IPS-18c (cell line): Measurements from ENCODE around the gene ACOT11.

Experiments used
- H3K4me3 ChIP-seq: 2 replicates; pipeline ENCODE4 v1.7.0; 2013; ENCODE audit warnings: low read depth, mild to moderate bottlenecking, low read length, moderate library complexity; ENCODE audit not compliant: insufficient read depth
- H3K9me3 ChIP-seq: one replicate; pipeline ENCODE4 v1.6.1; 2013; ENCODE audit warnings: mild to moderate bottlenecking, low read length, moderate library complexity; ENCODE audit not compliant: control insufficient read depth, insufficient read depth

ACOT11 gene

DNA sequence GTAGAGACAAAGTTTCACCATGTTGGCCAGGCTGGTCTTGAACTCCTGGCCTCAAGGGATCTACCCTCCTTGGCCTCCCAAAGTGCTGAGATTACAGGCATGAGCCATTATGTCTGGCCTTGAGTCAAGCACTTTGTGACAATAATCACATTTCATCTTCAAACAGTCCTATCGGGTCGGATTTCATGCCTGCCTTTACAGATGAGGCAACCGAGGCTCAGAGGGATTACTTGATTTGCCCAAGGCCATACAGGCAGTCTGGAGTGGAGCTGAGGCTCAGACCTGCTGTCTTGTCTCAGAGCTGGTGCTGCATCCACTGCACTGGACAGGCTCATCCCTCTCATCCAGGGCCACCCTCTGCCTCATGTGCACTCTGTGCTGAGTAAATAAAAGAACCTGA is 48.7 kb downstream of the ACOT11 start:
- H3K9me3 ChIP-seq, result no peaks in the 10 kb centered on the region
- H3K4me3 ChIP-seq, result no peak overlapping the region

DNA sequence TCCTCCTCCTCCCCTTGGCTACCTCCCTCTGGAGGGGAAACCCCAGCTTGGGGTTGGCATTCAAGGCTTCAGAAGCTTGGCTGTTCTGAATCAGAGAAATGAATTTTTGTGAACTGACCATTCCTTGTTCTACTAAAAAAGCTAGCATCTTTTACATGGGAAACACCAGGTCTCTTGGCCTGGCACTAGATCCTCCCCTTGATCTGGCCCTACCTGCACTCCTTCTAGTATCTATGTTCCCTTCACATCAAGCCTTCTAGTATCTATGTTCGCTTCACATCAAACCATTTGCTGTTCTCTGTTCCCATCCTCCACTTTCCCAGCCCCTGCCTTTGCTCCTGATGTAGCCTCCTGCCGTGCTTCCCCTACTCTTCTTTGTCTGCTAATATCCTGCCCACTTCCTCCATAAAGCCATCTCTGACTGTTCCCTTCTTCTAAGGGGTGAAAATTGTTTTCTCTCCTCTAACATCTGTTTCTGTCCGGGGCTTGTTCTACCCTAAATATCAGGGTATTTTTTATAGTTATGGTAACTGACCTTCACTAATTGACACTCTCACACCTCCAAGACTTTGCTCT is 49.5 kb downstream of the ACOT11 start:
- H3K4me3 ChIP-seq, result no peak overlapping the region

DNA sequence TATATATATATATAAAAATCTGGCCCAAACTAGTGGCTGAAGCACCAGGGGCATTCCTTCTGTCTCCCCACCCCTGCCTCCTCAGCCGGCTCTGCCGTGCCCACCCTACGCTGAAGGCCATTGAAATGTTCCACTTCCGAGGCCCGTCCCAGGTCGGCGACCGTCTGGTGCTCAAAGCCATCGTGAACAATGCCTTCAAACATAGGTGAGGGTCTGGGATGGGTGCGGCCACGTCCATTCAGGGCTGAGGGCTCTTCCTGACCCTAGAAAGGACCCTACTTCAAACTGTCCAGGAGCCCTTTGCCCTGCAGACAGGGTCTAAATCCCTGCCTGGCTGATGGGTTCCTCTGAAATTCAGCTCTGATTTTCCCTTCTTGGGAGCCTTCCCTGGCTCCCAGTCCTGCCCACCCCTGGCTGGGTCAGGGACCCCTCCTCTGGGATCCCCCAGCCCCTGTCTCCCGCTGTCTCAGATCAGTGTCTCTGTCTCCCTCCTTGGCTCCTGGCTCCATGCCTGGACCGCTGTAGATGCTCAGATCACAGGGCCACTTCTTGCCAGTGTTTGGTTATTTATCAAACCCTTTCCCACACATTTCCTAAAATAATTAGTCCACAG is 51.3 kb downstream of the ACOT11 start:
- Histone ChIP-seq H3K9me3 (no peaks in the 10 kb centered on the region), H3K4me3 (no peak overlapping the region)

More for the DNA sequence above, 49.5 kb downstream of the ACOT11 start:
- H3K9me3 ChIP-seq, result no peaks in the 10 kb centered on the region

DNA sequence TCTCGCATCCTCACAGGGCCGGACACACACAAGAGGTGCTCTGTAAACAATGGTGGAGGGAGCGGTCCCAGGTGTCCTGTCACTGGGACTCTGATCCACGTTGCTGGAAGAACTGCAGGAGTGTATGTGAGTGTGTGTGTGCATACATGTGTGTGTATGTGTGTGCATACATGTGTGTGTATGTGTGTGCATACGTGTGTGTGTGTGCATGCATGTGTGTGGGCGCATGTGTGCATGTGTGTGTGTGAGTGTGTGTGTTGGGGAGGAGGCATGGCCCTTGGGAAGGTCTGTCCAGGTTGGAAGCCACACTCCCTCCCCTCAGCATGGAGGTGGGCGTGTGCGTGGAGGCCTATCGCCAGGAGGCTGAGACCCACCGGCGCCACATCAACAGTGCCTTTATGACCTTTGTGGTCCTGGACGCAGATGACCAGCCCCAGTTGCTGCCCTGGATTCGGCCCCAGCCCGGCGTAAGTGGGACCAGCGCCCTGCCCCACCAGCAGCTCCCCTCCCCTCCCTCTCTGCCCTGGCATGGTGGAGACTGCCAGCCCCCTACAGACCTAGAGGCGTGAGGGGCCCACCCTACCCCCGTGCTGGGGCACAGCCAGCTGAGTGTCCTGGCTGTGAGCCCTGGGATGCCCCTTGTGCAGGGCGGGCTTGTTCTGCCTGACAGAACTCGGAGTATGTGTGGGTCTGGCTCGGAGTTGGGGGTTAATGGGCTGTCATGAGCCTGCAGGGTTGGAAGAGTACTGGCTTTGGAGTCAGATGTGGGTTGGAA is 53.1 kb downstream of the ACOT11 start:
- Histone ChIP-seq H3K9me3 (no peaks in the 10 kb centered on the region), H3K4me3 (no peak overlapping the region)

DNA sequence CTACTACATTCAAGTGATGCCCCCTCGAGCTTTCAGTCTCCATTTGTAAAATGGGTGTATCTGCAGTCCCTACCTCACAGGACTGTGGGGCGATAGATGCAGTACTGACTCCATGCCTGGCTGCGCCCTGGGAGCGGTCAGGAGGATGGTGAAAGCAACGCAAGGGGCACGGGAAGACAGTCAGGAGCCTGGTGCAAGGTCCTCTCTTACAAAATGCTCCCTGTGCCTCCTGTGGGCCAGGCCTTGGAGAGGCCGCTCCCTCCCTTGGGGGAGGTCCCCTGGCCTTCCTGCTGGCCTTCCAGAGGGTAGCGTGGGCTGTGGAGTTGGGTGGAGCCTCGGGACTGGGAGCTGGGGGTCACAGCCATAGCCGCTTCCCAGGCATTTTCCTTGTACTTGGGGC is 53.7 kb downstream of the ACOT11 start:
- no peaks in the 10 kb centered on the region for H3K9me3 ChIP-seq

DNA sequence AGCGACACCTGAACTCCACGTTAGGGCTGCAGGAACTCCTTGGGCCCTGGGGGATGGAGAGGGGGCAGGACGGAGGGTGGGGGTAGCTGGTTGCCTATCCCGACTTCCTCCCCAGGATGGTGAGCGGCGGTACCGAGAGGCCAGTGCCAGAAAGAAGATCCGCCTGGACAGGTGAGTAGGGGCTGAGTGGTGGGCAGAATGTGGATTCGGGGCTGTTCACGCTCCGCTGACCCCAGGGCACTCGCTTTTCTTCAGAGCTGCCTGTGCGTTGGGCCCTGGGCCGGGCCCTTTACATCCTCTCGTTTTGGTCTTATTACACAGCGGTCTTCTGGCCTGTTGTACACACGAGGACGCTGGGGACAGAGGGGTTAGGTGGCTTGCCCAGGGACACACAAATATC is 54.5 kb downstream of the ACOT11 start:
- Histone ChIP-seq H3K4me3 (no peak overlapping the region), H3K9me3 (no peaks in the 10 kb centered on the region)

More for the DNA sequence above, 53.7 kb downstream of the ACOT11 start:
- no peak overlapping the region for H3K4me3 ChIP-seq

DNA sequence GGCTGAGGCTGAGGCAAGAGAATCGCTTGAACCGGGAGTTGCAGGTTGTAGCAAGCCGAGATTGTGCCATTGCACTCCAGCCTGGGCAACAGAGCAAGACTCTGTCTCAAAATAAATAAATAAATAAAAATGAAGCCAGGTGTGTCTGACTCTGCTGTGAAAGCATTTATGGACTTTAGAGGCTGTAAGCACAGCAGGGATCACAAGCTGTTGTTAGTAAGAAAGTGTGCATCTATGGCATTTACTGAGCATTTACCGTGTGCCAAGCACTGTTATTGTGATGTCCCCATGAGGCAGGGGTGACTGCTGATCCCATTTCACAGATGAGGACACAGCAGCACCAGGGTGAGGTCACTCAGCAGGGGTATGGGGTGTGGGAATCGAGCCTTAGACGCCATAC is 55.2 kb downstream of the ACOT11 start:
- Histone ChIP-seq H3K9me3 (no peaks in the 10 kb centered on the region), H3K4me3 (no peak overlapping the region)

DNA sequence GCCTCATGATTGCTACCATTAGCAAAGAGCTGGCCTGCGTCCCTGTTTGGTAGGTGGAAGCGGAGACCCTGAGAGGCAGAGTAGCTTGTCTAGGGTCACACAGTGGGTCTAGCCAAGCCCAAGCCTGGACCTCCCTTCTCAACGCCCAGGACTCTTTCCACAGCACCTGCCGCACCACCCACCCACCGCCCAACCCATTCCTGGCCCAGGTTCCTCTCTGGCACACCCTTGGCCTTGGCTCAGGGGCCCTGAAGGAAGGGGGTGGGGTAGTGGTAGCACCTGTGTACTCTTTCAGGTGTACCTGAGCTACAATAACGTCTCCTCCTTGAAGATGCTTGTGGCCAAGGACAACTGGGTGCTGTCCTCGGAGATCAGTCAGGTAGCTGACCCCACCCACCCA is 56.0 kb downstream of the ACOT11 start:
- H3K9me3 ChIP-seq, result no peaks in the 10 kb centered on the region
- H3K4me3 ChIP-seq, result no peak overlapping the region

DNA sequence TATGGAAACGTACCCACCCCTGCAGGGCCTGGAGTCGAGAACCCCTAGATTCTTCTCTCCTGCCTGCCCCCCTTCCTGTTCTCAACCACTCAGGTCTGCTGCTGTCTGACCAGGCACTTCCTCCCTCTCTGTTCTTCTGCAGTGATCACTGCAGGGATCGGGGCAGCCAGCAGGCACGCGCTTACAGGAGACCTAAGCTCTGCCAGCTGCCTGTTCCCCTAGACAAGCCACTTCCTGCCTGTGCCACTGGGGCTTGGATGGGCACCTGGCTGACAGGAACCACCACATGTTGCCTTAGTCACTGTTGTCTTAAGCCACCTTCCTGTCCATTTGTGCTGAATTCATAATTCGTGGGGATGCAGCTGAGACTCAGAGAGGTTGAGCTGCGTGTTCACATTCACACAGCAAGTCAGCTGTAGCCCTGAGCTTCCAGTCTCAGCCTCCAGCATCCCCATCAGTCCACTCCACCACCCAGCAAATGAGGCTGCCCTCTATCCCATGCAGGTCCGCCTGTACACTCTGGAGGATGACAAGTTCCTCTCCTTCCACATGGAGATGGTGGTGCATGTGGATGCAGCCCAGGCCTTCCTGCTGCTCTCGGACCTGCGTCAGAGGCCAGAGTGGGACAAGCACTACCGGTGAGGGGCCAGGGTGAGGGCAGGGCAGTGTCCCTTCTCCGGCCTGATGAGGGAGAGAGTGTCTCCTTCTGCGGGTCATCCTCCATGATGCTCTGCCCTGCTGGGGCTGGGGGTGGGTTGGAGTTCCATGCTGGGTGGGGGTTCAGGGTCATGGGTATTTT is 56.7 kb downstream of the ACOT11 start:
- Histone ChIP-seq H3K4me3 (no peak overlapping the region), H3K9me3 (no peaks in the 10 kb centered on the region)

DNA sequence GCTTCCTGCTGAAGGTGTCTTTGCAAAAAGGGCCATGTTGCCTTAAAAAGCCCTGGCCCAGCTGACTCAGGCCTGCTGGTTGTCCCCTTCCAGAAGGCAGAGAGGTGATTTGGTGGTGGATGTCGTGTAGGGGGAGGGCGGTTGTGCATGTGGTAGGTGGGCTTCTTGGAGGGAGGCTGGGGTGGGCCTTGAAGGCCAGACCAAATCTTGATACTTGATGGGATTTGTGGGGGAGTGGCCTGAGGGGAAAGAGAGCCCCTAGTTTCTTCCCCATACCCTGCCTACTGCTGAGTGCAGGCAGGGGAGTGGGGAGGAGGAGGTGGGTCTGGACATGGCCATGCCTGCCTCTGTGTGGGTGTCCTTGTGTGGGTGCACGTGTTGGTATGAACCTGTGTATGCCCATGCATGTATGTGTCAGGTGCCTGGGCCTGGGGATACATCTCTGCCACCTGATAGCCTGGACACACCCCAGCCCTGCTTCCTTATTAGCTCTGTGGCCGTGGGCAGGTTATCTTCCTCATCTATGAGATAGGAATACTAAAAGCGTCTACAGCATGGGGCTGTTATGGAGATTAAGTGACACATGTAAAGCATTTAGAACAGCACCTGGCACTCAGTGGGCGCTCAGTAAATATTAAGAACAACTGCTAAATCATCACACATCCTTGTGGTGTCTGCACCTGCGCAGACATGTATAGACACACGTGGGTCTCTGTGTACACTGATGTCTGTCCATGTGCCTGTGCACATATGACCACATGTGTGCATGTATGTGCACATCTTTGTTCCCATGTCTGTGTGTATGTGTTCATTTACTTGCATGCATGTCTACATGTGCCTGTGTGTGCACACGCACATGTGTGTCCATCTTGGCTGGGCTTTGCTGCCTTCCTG is 58.3 kb downstream of the ACOT11 start:
- Histone ChIP-seq H3K4me3 (no peak overlapping the region), H3K9me3 (no peaks in the 10 kb centered on the region)

DNA sequence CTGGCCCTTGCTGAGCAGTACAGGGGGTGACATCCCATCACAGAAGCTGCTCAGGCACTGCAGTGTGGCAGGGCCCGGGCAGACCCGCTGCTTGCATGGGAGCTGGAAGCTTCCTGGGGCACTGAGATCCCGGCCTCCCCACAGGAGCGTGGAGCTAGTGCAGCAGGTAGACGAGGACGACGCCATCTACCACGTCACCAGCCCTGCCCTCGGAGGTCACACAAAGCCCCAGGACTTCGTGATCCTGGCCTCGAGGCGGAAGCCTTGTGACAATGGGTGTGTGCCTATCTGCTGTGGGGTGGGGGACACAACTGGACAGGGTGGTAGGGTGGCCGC is 58.9 kb downstream of the ACOT11 start:
- H3K4me3 ChIP-seq, result no peak overlapping the region
- H3K9me3 ChIP-seq, result no peaks in the 10 kb centered on the region

DNA sequence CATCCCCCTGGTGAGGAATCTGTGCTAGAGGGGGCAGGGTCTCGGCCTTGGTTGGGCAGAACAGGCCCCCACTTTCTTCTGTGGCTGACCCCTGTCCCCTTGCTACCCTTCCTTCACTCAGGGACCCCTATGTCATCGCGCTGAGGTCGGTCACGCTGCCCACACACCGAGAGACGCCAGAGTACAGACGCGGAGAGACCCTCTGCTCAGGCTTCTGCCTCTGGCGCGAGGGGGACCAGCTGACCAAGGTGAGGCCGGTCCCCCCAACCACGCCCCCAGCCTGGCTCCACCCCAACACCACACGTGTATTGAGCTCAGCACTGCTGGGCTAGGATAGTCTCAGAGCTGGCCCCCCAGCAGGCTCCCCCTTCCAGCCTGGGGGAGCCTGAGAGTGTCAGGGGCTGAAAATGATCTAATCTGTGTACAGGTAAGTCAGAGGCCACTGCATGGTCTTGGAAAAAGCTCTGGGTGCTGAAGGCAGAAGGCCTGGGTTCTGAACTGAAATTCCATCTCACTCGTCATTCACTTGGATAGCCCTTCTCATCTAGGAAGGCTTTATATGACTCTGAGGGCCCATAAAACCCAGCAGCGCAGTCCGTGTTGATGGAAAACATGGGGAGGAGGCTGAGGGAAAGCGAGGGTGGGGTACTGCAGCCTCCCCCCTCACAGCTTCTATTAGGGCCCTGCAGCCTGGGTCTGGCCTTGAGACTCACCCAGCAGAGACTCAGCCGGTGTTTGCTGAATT is 60.0 kb downstream of the ACOT11 start:
- no peaks in the 10 kb centered on the region for H3K9me3 ChIP-seq

DNA sequence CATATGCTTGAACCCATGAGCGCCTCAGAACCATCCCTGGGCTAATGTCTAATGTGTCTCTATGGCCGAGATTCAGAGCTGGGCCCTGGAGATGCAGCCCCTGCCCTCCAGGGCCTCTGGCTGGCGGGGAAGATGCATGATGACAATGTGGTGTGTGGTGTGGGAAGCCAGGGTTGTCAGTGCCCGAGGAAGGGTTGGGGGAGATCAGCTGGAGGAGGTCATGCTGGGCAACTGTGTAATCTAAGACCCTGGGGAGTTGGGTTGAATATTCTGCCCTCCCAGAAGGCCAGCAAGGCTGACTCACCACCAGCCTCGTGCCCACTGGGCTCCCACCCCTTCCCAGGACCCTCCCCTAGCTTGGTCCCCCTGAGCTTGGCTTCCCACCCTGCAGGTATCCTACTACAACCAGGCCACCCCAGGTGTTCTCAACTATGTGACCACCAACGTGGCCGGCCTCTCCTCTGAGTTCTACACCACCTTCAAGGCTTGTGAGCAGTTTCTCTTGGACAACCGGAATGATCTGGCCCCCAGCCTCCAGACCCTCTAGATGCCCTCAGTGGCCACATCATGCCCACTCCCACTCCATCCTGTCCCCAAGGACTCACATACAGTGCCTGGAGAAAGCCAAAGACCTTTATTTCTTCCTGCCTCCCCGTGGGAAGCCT is 60.7 kb downstream of the ACOT11 start:
- Histone ChIP-seq H3K9me3 (no peaks in the 10 kb centered on the region), H3K4me3 (no peak overlapping the region)

More for the DNA sequence above, 60.0 kb downstream of the ACOT11 start:
- no peak overlapping the region for H3K4me3 ChIP-seq

DNA sequence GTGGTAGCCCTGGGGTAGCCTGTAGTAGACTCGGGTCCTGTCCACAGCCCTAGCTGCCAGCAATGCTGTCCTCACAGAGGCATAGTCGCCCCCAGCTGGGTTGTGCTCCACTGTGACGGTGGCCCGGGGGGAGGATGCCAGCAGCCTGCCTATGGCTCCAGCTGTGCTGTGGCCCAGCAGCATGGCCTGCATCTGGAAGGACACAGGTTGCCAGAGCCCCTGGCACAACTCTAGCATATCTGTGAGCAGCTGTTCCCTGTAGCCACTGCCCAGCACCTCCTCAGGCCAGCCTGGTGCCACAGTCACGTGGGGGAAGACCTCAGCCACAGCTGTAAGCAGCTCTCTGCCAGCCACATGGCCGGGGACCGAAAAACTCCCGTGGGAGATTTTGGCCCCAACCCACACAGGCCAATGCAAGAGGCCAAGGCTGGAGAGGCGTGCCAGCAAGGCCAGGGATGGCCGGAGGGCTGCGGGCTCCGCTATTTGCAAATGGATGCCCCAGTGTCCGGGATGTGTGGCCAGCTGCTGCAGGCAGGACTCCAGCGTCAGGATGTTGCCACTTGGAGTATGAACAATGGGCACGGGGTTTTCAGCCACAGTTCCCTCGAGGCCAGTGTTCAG is 61.4 kb downstream of the ACOT11 start:
- H3K9me3 ChIP-seq, result no peaks in the 10 kb centered on the region

DNA sequence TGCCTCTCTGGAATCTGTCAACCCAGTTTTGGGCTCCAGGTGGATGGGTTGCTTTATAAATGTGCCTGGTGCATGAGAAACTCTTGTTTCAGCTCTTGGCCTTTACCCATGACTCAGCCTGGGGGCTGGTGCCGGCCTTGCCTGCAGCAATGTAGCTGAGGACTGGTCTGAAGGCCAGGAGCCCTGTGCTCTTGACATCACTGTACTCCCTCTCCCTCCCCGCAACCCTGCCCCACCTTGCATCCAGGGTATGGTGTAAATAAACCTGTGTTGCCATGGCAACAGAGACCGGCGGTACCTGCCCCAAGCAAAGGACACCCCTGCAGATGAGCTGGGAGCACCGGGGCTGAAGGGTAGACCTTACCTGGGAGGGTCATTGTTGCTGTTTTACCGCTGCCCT is 62.0 kb downstream of the ACOT11 start:
- no peak overlapping the region for H3K4me3 ChIP-seq

More for the DNA sequence above, 61.4 kb downstream of the ACOT11 start:
- H3K4me3 ChIP-seq, result no peak overlapping the region

More for the DNA sequence above, 62.0 kb downstream of the ACOT11 start:
- no peaks in the 10 kb centered on the region for H3K9me3 ChIP-seq
